ENCODE data around the gene POU5F1. TPM values are rescaled to one million over a fixed set of nuclear protein-coding genes. Genes with fewer than 3 reads are reported as not detected.
"Not testable (repeated sequence)": the region's sequence is repeated elsewhere in the genome, so short reads cannot be mapped to it uniquely, and the experiment has no call there.

Gene POU5F1
- total RNA-seq, 4 donors from 2014 or later: 0.67 to 2.8 (median 1.8) TPM; not detected in 1

DNA sequence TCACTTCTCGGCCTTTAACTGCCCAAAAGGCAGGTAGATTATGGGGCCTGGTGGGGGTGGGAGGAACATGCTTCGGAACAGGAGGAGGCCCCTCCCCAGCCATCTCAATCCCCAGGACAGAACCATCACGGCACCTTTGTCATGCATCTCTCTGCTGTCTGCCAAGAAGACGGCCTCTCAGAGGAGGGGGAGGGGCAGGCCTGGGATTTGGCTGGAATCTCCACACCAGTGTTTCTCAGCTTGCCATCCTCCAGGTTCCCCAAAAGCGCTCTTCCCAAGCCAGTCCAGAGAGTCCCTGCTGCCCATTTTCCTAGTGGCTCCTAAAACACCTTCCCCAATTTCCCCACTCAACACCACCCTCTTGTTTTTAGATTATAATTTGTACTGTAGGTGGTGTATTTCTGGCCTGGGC lies 2.5 kb upstream of the POU5F1 start:
- Histone ChIP-seq H3K27me3 (no peaks in the 10 kb centered on the region), H3K27ac (no peak overlapping the region), H3K36me3 (no peaks in the 10 kb centered on the region), H3K4me1 (no peaks in the 10 kb centered on the region), H3K9me3 (no peaks in the 10 kb centered on the region), H3K4me3 (no peak overlapping the region)
- DNase-seq: no peak
- intact Hi-C loops (cut with DNase I; ENCODE audit: low total_unique reads): no loop called here
- TF ChIP-seq, protein P1, sequence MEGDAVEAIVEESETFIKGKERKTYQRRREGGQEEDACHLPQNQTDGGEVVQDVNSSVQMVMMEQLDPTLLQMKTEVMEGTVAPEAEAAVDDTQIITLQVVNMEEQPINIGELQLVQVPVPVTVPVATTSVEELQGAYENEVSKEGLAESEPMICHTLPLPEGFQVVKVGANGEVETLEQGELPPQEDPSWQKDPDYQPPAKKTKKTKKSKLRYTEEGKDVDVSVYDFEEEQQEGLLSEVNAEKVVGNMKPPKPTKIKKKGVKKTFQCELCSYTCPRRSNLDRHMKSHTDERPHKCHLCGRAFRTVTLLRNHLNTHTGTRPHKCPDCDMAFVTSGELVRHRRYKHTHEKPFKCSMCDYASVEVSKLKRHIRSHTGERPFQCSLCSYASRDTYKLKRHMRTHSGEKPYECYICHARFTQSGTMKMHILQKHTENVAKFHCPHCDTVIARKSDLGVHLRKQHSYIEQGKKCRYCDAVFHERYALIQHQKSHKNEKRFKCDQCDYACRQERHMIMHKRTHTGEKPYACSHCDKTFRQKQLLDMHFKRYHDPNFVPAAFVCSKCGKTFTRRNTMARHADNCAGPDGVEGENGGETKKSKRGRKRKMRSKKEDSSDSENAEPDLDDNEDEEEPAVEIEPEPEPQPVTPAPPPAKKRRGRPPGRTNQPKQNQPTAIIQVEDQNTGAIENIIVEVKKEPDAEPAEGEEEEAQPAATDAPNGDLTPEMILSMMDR (IDR thresholded peaks at IDR 0.05): no peak
- TF ChIP-seq POLR2A (IDR thresholded peaks at IDR 0.05): no peak

DNA sequence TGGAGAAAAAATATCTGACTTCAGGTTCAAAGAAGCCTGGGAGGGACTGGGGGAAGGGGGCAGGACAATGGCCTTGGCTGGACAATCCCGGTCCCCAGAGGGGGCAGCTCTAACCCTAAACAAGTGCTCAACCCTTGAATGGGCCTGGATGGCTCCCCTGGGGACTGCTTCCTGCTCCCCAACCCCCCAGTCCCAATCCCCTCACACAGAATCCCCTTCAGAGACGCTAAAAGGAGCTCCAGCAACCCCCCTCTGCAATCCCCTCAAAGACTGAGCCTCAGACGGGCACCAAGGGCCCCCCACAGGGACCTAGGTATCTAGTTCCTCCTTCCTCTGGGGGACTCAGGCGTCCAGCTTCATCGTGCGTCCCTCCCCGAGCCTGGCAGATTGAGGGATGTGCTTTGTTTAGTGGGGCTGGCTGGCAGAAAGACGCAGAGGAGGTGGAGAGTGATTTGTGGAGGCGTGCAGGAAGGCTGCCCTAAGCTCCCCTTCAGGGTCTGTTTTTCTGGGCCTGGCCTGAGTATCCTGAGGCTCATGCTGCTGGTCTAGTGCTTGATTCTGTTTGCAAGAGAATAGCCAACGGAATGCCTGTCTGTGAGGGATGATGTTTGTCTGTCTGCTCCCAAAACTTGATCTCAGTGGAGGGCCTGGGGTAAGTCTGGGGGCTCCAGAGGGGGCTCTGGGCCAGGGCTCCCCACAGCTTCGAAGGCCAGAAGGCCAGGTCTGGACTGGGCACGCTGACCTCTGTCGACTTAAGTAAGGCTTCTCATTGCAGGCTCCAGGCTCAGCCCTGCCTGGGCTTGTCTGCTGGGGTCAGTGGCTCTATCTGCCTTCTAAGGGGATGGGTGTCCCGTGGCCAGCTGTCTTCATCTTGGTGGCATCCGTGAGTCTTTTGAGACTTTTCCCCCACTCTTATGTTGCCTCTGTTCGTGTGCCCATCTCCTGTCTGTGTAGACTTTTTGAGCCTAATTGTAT lies 1.7 kb upstream of the POU5F1 start:
- DNase-seq: no peak
- Histone ChIP-seq H3K27me3 (no peaks in the 10 kb centered on the region), H3K9me3 (no peaks in the 10 kb centered on the region), H3K27ac (no peak overlapping the region), H3K4me1 (no peaks in the 10 kb centered on the region), H3K36me3 (no peaks in the 10 kb centered on the region), H3K4me3 (no peak overlapping the region)
- intact Hi-C loops (cut with DNase I; ENCODE audit: low total_unique reads): no loop called here
- TF ChIP-seq, protein P1 (IDR thresholded peaks at IDR 0.05): no peak
- TF ChIP-seq POLR2A (IDR thresholded peaks at IDR 0.05): no peak

DNA sequence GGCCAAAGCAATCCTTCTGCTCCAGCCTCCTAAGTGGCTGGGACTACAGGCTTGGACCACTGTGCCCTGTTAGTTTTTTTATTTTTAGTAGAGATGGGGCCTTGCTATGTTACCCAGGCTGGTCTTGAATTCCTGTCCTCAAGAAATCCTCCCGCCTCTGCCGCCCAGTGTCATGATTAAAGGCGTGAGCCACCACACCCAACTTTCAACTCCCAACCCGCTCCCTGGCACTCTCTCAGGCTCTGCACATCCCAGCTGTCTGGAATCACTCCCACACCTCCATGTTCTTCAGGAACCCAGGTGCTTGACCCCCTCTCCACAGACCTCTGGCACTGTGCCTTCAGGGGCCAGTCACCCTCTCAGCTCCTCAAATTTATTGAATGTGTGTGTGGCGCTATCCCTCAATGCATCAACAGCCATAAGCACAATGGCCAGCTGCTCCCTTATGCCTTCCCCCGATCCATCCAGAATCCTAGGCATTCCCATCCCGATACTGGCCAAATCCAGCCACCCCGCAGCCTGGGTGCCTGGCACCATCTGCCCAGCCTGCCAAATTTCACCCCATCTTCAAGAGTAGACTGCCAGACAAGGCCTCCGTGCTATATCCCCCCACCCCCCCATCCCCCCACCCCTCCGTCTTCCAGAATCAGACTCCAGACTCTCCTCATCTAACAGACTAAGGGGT lies 647 bp upstream of the POU5F1 start:
- intact Hi-C loops (cut with DNase I; ENCODE audit: low total_unique reads): no loop called here
- TF ChIP-seq, protein P1 (IDR thresholded peaks at IDR 0.05): no peak
- TF ChIP-seq POLR2A (IDR thresholded peaks at IDR 0.05): no peak
- Histone ChIP-seq H3K9me3 (no peaks in the 10 kb centered on the region), H3K4me1 (no peaks in the 10 kb centered on the region), H3K27me3 (no peaks in the 10 kb centered on the region), H3K27ac (no peak overlapping the region), H3K36me3 (no peaks in the 10 kb centered on the region), H3K4me3 (no peak overlapping the region)
- no peak for DNase-seq

DNA sequence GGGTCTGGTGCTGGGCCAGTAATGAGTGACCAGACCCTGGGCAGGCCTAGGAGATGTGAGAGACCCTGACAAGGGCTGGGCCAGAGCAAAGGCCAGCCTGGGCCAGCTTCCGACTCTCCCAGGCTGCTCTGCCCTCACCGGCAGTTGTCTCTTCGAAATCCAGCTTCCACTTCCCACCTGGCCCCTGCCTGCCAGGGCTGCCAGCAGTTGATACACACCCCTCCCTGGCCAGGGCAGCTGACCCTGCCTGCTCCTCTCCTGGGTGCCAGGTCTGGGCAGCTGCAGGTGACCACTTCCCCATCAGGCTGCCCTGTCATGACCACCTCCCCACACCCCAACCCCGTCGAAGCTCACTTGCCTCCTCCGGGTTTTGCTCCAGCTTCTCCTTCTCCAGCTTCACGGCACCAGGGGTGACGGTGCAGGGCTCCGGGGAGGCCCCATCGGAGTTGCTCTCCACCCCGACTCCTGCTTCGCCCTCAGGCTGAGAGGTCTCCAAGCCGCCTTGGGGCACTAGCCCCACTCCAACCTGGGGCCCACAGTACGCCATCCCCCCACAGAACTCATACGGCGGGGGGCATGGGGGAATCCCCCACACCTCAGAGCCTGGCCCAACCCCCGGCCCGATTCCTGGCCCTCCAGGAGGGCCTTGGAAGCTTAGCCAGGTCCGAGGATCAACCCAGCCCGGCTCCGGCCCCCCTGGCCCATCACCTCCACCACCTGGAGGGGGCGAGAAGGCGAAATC lies 453 bp downstream of the POU5F1 start:
- H3K4me3 ChIP-seq; H3K9me3 ChIP-seq; H3K4me1 ChIP-seq; DNase-seq; H3K36me3 ChIP-seq; H3K27me3 ChIP-seq; intact Hi-C loops (cut with DNase I; ENCODE audit: low total_unique reads); H3K27ac ChIP-seq: not testable (repeated sequence)

DNA sequence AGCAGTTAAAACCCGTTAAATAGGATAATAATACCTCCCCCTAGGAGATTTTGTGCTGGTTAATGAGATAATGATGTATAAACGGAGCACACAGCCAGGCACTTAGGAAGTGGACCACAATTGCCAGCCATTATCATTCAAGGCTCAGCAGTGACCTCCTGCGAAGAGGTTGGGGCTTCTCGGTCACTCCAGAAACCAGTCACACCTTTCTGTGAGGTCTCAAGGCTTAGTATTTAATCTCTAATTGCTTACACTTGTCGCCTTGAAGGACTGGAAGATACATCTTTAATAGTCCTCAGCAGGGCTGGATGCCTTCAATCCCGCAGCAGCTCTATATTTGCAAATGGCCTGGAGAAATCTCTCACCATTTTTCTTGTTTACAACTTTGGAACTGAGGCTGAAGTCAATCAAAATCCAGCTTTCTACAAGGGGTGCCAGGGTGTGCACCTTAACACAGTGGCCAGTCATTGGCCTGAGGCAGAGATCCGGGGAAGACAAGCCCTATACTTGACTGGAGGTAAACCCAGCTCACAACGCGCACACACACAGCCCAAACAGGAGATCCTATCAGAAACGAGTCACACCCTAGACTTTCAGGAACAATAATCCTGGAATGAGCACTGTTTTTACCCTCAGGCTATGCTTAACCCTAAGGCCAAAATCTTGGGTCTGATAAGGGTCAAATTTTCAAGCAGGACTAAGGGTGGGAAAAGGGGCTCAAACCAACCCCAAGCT lies 1.2 kb downstream of the POU5F1 start:
- TF ChIP-seq POLR2A (IDR thresholded peaks at IDR 0.05): no peak
- TF ChIP-seq, protein P1 (IDR thresholded peaks at IDR 0.05): no peak
- Histone ChIP-seq H3K9me3 (no peaks in the 10 kb centered on the region), H3K4me1 (no peaks in the 10 kb centered on the region), H3K27me3 (no peaks in the 10 kb centered on the region), H3K27ac (no peak overlapping the region), H3K4me3 (no peak overlapping the region), H3K36me3 (no peaks in the 10 kb centered on the region)
- no peak for DNase-seq
- intact Hi-C loops (cut with DNase I; ENCODE audit: low total_unique reads): no loop called here

Measured in uterus (tissue), 4 donors.